ENCODE results near the gene GDPD3. TPM values are rescaled to one million over a fixed set of nuclear protein-coding genes. Genes with fewer than 3 reads are reported as not detected.

The GDPD3 gene
- total RNA-seq, 2 donors from 2014 or later, result 2.7 to 6.5 TPM

DNA sequence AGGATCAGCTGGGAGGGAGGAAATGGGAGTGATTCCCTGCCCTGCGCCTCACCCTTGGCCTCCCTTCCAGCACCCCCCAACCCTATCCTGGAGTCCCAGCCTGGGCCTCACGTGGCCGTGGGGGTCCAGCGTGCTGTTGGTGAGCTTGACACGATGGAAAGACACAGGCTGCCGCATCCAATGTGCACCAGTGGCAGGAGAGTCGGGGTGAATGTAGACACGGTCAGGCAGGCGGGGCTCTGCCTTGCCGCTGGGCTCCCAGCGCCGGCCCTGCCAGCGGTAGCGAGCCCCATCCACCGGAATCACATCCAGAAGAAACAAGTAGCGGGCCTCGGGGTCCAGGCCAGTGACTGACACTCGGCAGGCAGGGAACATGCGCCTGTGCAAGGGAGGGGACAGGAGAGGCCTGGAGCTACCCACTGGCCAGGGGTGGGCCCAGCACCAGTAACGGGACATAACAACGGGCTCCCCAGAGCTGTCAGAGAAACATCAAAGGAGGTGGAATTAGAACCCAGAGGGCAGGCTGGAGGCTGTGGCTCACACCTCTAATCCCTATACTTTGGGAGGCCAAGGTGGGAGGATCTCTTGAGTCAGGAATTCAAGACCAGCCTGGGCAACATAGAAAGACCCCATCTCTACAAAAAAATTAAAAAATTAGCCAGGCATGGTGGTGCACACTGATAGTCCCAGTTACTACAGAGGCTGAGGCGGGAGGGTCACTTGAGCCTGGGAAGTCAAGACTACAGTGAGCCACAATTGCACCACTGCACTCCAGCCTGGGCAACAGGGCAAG lies 24.3 kb downstream of the GDPD3 start:
- no peak overlapping the region for H3K9ac ChIP-seq (ENCODE audit: extremely low read depth, low read length, poor library complexity, severe bottlenecking)
- 93% methylated on average over 15 to 22 of the region's 22 CpGs for WGBS, 2 experiments (ENCODE audit: insufficient coverage in 1 of 2, insufficient read length in 1 of 2)
- Mint-ChIP-seq H3K9me3 (no peaks in the 10 kb centered on the region), H3K27ac (no peak overlapping the region), H3K4me3 (no peak overlapping the region), H3K27me3 (ENCODE audit: insufficient read depth) (no peaks in the 10 kb centered on the region), H3K36me3 (ENCODE audit: low read depth) (peaks cover 25% of the 10 kb centered on the region), H3K4me1 (peaks cover 10% of the 10 kb centered on the region)
- no peak for DNase-seq
- peaks cover 6% of the 10 kb centered on the region for H3K4me1 ChIP-seq (ENCODE audit: control insufficient read depth, insufficient read depth, low read length)
- TF ChIP-seq, protein P1, sequence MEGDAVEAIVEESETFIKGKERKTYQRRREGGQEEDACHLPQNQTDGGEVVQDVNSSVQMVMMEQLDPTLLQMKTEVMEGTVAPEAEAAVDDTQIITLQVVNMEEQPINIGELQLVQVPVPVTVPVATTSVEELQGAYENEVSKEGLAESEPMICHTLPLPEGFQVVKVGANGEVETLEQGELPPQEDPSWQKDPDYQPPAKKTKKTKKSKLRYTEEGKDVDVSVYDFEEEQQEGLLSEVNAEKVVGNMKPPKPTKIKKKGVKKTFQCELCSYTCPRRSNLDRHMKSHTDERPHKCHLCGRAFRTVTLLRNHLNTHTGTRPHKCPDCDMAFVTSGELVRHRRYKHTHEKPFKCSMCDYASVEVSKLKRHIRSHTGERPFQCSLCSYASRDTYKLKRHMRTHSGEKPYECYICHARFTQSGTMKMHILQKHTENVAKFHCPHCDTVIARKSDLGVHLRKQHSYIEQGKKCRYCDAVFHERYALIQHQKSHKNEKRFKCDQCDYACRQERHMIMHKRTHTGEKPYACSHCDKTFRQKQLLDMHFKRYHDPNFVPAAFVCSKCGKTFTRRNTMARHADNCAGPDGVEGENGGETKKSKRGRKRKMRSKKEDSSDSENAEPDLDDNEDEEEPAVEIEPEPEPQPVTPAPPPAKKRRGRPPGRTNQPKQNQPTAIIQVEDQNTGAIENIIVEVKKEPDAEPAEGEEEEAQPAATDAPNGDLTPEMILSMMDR (conservative IDR thresholded peaks at IDR 0.05), result no peak
- H3K27ac ChIP-seq (ENCODE audit: low read depth, low read length), result no peak overlapping the region
- H3K36me3 ChIP-seq (ENCODE audit: control insufficient read depth, insufficient read depth, low read length), result peaks cover 25% of the 10 kb centered on the region
- no peaks in the 10 kb centered on the region for H3K27me3 ChIP-seq (ENCODE audit: control insufficient read depth, insufficient read depth, low read length, poor library complexity, severe bottlenecking)
- no peaks in the 10 kb centered on the region for H3K9me3 ChIP-seq (ENCODE audit: control insufficient read depth, low read length)
- no peak overlapping the region for H3K4me3 ChIP-seq (ENCODE audit: low read length)

DNA sequence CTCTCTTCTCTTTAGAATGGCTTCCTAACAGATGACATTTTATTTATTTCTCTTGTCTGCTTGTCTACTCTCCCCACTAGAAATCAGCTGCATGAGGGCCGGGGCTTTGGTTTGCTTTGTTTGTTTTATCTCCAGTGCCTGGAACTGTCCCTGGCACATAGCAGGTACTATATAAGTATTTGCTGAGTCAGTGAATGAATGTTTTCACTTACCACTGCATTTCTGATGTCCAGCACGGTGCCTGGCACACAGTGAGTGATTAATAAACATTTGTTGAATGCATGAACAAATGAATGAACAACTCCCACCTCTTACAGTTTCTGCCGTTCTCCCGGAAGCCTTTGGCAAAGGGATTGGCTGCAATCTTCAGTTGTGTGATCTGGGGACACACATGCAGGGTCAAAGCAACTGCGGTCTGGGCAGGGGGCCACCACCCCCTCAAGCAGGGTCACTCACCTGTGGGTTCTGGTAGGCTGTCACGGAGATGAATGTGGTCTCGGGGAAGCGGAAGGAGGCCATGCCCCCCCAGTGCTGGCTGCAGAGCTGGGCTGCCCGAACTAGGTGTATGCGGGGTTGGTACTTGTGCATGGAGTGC lies 25.0 kb downstream of the GDPD3 start:
- Mint-ChIP-seq H3K27me3 (ENCODE audit: insufficient read depth) (no peaks in the 10 kb centered on the region), H3K4me1 (peaks cover 9% of the 10 kb centered on the region), H3K9me3 (no peaks in the 10 kb centered on the region), H3K27ac (peak overlapping the region; percentile 68), H3K4me3 (no peak overlapping the region), H3K36me3 (ENCODE audit: low read depth) (peaks cover 30% of the 10 kb centered on the region)
- Histone ChIP-seq H3K4me1 (ENCODE audit: control insufficient read depth, insufficient read depth, low read length) (peaks cover 6% of the 10 kb centered on the region), H3K27ac (ENCODE audit: low read depth, low read length) (no peak overlapping the region), H3K36me3 (ENCODE audit: control insufficient read depth, insufficient read depth, low read length) (peaks cover 31% of the 10 kb centered on the region), H3K4me3 (ENCODE audit: low read length) (no peak overlapping the region), H3K9me3 (ENCODE audit: control insufficient read depth, low read length) (no peaks in the 10 kb centered on the region), H3K27me3 (ENCODE audit: control insufficient read depth, insufficient read depth, low read length, poor library complexity, severe bottlenecking) (no peaks in the 10 kb centered on the region), H3K9ac (ENCODE audit: extremely low read depth, low read length, poor library complexity, severe bottlenecking) (no peak overlapping the region)
- TF ChIP-seq, protein P1 (conservative IDR thresholded peaks at IDR 0.05), result no peak
- WGBS, 2 experiments (ENCODE audit: insufficient coverage in 1 of 2, insufficient read length in 1 of 2), result 85 to 88% methylated on average over 6 to 10 of the region's 10 CpGs
- no peak for DNase-seq

DNA sequence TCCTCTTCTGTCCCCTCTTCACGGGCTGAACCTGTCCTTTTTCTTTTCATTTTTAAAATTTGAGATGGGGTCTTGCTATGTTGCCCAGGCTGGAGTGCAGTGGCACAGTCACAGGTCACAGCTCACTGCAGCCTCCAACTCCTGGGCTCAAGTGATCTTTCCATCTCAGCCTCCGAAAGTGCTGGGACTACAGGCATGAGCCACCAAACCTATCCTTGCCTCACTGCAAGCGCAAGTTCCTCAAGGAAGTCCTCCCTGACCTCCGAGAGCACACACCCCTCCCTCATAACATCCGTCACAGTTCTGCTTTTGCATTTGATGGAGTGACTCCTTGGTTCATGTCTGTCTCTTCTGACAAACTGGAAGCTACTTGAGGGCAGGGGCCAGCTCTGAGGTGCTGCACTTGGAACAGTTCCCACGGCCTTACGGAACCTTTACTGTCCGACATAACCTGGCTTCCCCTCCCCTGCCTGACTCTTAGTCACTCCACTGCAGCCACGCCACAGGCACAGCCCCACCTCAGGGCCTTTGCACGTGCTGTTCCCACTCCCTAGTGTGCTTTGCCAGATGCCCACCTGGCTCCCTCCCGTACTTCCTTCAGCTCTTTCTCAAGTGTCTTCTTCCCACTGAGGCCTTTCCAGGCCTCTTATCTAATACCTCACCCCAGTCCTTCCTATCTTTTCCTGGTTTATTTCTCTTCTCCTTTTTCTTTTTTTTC lies 26.0 kb downstream of the GDPD3 start:
- no peaks in the 10 kb centered on the region for H3K9me3 ChIP-seq (ENCODE audit: control insufficient read depth, low read length)
- H3K36me3 ChIP-seq (ENCODE audit: control insufficient read depth, insufficient read depth, low read length), result peaks cover 40% of the 10 kb centered on the region
- Mint-ChIP-seq H3K27me3 (ENCODE audit: insufficient read depth) (no peaks in the 10 kb centered on the region), H3K4me1 (peaks cover 4% of the 10 kb centered on the region), H3K36me3 (ENCODE audit: low read depth) (peaks cover 36% of the 10 kb centered on the region), H3K4me3 (no peak overlapping the region), H3K9me3 (no peaks in the 10 kb centered on the region), H3K27ac (peak overlapping the region; percentile 32)
- no peak overlapping the region for H3K4me3 ChIP-seq (ENCODE audit: low read length)
- TF ChIP-seq, protein P1 (conservative IDR thresholded peaks at IDR 0.05), result no peak
- no peaks in the 10 kb centered on the region for H3K27me3 ChIP-seq (ENCODE audit: control insufficient read depth, insufficient read depth, low read length, poor library complexity, severe bottlenecking)
- no peak overlapping the region for H3K9ac ChIP-seq (ENCODE audit: extremely low read depth, low read length, poor library complexity, severe bottlenecking)
- H3K27ac ChIP-seq (ENCODE audit: low read depth, low read length), result no peak overlapping the region
- no peak for DNase-seq
- peaks cover 6% of the 10 kb centered on the region for H3K4me1 ChIP-seq (ENCODE audit: control insufficient read depth, insufficient read depth, low read length)
- 93 to 97% methylated on average over 8 to 11 of the region's 11 CpGs for WGBS, 2 experiments (ENCODE audit: insufficient coverage in 1 of 2, insufficient read length in 1 of 2)

All from endodermal cell (in vitro differentiated cells).